MCF 10A (cell line): ENCODE results near the gene EDDM13. TPM values are rescaled to one million over a fixed set of nuclear protein-coding genes. Genes with fewer than 3 reads are reported as not detected.

Experiments
- BruUV-seq: library from RNA; stranded (reverse); fragments of 400-500 nt; replicated peaks from 2 replicates; lab custom pipeline; 2021; lab: Mats Ljungman, UMichigan
- CTCF ChIA-PET: fragments of 300-600 bp; sonication (Branson Sonifier 250); formaldehyde crosslinking; extraction: SDS; loops from one replicate; lab custom pipeline; 2021; ENCODE audit warnings: antibody characterized with exemption, inconsistent platforms; lab: Yijun Ruan, JAX
- POLR2A ChIA-PET: fragments of 300-600, 350-650 bp; sonication (Branson Sonifier 250); formaldehyde crosslinking; extraction: SDS; loops from one replicate; lab custom pipeline; 2020; ENCODE audit warnings: antibody characterized with exemption, inconsistent platforms; lab: Yijun Ruan, JAX
- DNase-seq: peaks from one replicate; pipeline ENCODE4 v3.0.0-alpha.2; 2018; ENCODE audit not compliant: unreplicated experiment
- H3K27ac Mint-ChIP-seq: one replicate; pipeline ENCODE4 v1.8.0; 2022; ENCODE audit warnings: mild to moderate bottlenecking, low read depth, mixed read lengths; ENCODE audit not compliant: unreplicated experiment
- H3K27me3 Mint-ChIP-seq: one replicate; pipeline ENCODE4 v1.8.0; 2022; ENCODE audit warnings: mixed read lengths; ENCODE audit not compliant: insufficient read depth, unreplicated experiment
- H3K36me3 Mint-ChIP-seq: one replicate; pipeline ENCODE4 v1.8.0; 2022; ENCODE audit warnings: mild to moderate bottlenecking, moderate library complexity, mixed read lengths; ENCODE audit not compliant: insufficient read depth, unreplicated experiment
- H3K4me1 Mint-ChIP-seq: one replicate; pipeline ENCODE4 v1.8.0; 2022; ENCODE audit warnings: mixed read lengths; ENCODE audit not compliant: insufficient read depth, unreplicated experiment
- H3K4me3 Mint-ChIP-seq: one replicate; pipeline ENCODE4 v1.8.0; 2022; ENCODE audit warnings: mild to moderate bottlenecking, moderate library complexity, mixed read lengths; ENCODE audit not compliant: unreplicated experiment
- H3K9me3 Mint-ChIP-seq: one replicate; pipeline ENCODE4 v1.8.0; 2022; ENCODE audit warnings: mixed read lengths; ENCODE audit not compliant: unreplicated experiment
- CTCF ChIP-seq: fragments of 200-600 bp; IDR thresholded peaks from one replicate; pipeline ENCODE4 v1.8.0; 2022; ENCODE audit warnings: antibody characterized with exemption, mild to moderate bottlenecking; ENCODE audit not compliant: unreplicated experiment
- intact Hi-C: fragments of 100-400 bp; cut with micrococcal nuclease; formaldehyde crosslinking; loops from 2 replicates; pipeline ENCODE4 v1.14.1; 2022
- total RNA-seq: library from RNA; stranded (reverse); gene quantifications from 2 replicates; pipeline ENCODE4 v1.2.3, GENCODE V29; 2022

Gene EDDM13
- total RNA-seq, 1 experiment from 2014 or later: not detected

- intact Hi-C loops: no loop called here
- DNase-seq: no peak
- no peak overlapping the region for H3K4me3 Mint-ChIP-seq
- no peaks in the 10 kb centered on the region for H3K27me3 Mint-ChIP-seq
- TF ChIP-seq CTCF: no peak
- H3K27ac Mint-ChIP-seq: no peak overlapping the region
- ChIA-PET CTCF (interaction anchor here (1.3 to 5.1 kb wide), 2 partner anchors 17 to 41 kb away, joined by 3 to 36 read pairs; no protein-coding TSS in a partner anchor), POLR2A (interaction anchor here (0.5 kb wide), 1 partner anchor 9 kb away, joined by 3 read pairs; no protein-coding TSS in a partner anchor)
- H3K9me3 Mint-ChIP-seq: no peaks in the 10 kb centered on the region
- H3K4me1 Mint-ChIP-seq: peaks cover 8% of the 10 kb centered on the region
- no peaks in the 10 kb centered on the region for H3K36me3 Mint-ChIP-seq
- no TSS peak for BruUV-seq
Measured at GRCh38 chr19:56269348-56269747, 3.2 kb upstream of the EDDM13 start.

- Mint-ChIP-seq H3K36me3 (no peaks in the 10 kb centered on the region), H3K9me3 (no peaks in the 10 kb centered on the region), H3K4me3 (no peak overlapping the region), H3K27me3 (no peaks in the 10 kb centered on the region), H3K27ac (no peak overlapping the region), H3K4me1 (peaks cover 8% of the 10 kb centered on the region)
- intact Hi-C loops: no loop called here
- CTCF ChIA-PET: interaction anchor here (0.6 to 5.1 kb wide), 6 partner anchors 10 to 349 kb away, joined by 3 to 36 read pairs (median 4); no protein-coding TSS in a partner anchor
- DNase-seq: no peak
- no peak for TF ChIP-seq CTCF
- POLR2A ChIA-PET: interaction anchor here (0.6 kb wide), 1 partner anchor 55 kb away, joined by 7 read pairs; no protein-coding TSS in a partner anchor
- BruUV-seq: no TSS peak
Measured at GRCh38 chr19:56270676-56271075, 1.9 kb upstream of the EDDM13 start.

- H3K4me1 Mint-ChIP-seq: peaks cover 8% of the 10 kb centered on the region
- TF ChIP-seq CTCF: no peak
- no peaks in the 10 kb centered on the region for H3K9me3 Mint-ChIP-seq
- intact Hi-C loops: no loop called here
- H3K27ac Mint-ChIP-seq: no peak overlapping the region
- H3K4me3 Mint-ChIP-seq: no peak overlapping the region
- H3K36me3 Mint-ChIP-seq: no peaks in the 10 kb centered on the region
- ChIA-PET CTCF (interaction anchor here (1.4 to 5.1 kb wide), 3 partner anchors 11 to 195 kb away, joined by 5 to 36 read pairs (median 7); no protein-coding TSS in a partner anchor), POLR2A (interaction anchor here (0.5 kb wide), 1 partner anchor 1309 kb away, joined by 3 read pairs; no protein-coding TSS in a partner anchor)
- no TSS peak for BruUV-seq
- no peaks in the 10 kb centered on the region for H3K27me3 Mint-ChIP-seq
- no peak for DNase-seq
Measured at GRCh38 chr19:56271151-56271550, 1.4 kb upstream of the EDDM13 start.

GRCh38 chr19:56273563-56274117, 1.1 kb downstream of the EDDM13 start:
- no peak overlapping the region for H3K4me3 Mint-ChIP-seq
- no peak for TF ChIP-seq CTCF
- no peaks in the 10 kb centered on the region for H3K27me3 Mint-ChIP-seq
- ChIA-PET POLR2A (no interaction called here), CTCF (interaction anchor here (2.8 kb wide), 1 partner anchor 20 kb away, joined by 10 read pairs; no protein-coding TSS in a partner anchor)
- intact Hi-C loops: no loop called here
- no peaks in the 10 kb centered on the region for H3K36me3 Mint-ChIP-seq
- BruUV-seq: no TSS peak
- DNase-seq: peak; percentile 5
- peaks cover 8% of the 10 kb centered on the region for H3K4me1 Mint-ChIP-seq
- H3K27ac Mint-ChIP-seq: no peak overlapping the region
- no peaks in the 10 kb centered on the region for H3K9me3 Mint-ChIP-seq
